IPS-20b (cell line): ENCODE measurements around the gene OGFOD2.

ENCODE experiments used
- H3K27ac ChIP-seq: one replicate; pipeline ENCODE4 v1.5.1; 2013; ENCODE audit warnings: low read length
- H3K27me3 ChIP-seq: 2 replicates; pipeline ENCODE4 v1.6.1; 2013; ENCODE audit warnings: mild to moderate bottlenecking, low read length, inconsistent platforms; ENCODE audit not compliant: insufficient read depth
- H3K36me3 ChIP-seq: 2 replicates; pipeline ENCODE4 v1.6.1; 2013; ENCODE audit warnings: low read depth, mild to moderate bottlenecking, inconsistent platforms, low read length, moderate library complexity; ENCODE audit not compliant: insufficient read depth
- H3K4me1 ChIP-seq: 2 replicates; pipeline ENCODE4 v1.6.1; 2013; ENCODE audit warnings: mild to moderate bottlenecking, control low read depth, inconsistent platforms, low read length, moderate library complexity; ENCODE audit not compliant: insufficient read depth
- H3K4me3 ChIP-seq: 2 replicates; pipeline ENCODE4 v1.5.1; 2013; ENCODE audit warnings: mild to moderate bottlenecking, low read length, inconsistent platforms
- H3K9ac ChIP-seq: 2 replicates; pipeline ENCODE4 v1.6.1; 2013; ENCODE audit warnings: low read depth, mild to moderate bottlenecking, inconsistent platforms, low read length, moderate library complexity
- H3K9me3 ChIP-seq: 2 replicates; pipeline ENCODE4 v1.6.1; 2013; ENCODE audit warnings: mild to moderate bottlenecking, low read depth, low read length, inconsistent platforms; ENCODE audit not compliant: insufficient read depth

The OGFOD2 gene

GRCh38 chr12:122956035-122956434 is 19.0 kb upstream of the OGFOD2 start:
- H3K27ac ChIP-seq, result no peak overlapping the region
- no peaks in the 10 kb centered on the region for H3K27me3 ChIP-seq
- no peak overlapping the region for H3K9ac ChIP-seq
- H3K9me3 ChIP-seq, result no peaks in the 10 kb centered on the region
- no peaks in the 10 kb centered on the region; the same call in 1 of the 2 replicates for H3K36me3 ChIP-seq
- no peaks in the 10 kb centered on the region for H3K4me1 ChIP-seq
- H3K4me3 ChIP-seq, result no peak overlapping the region

- Histone ChIP-seq H3K4me1 (no peaks in the 10 kb centered on the region), H3K36me3 (no peaks in the 10 kb centered on the region; the same call in 1 of the 2 replicates), H3K9ac (no peak overlapping the region), H3K4me3 (no peak overlapping the region), H3K27me3 (no peaks in the 10 kb centered on the region), H3K27ac (no peak overlapping the region), H3K9me3 (no peaks in the 10 kb centered on the region)
Observed at GRCh38 chr12:122958198-122958888, 16.7 kb upstream of the OGFOD2 start.

GRCh38 chr12:122959566-122960192 is 15.4 kb upstream of the OGFOD2 start:
- Histone ChIP-seq H3K27ac (no peak overlapping the region), H3K9me3 (no peaks in the 10 kb centered on the region), H3K9ac (no peak overlapping the region), H3K4me3 (no peak overlapping the region), H3K27me3 (0 out of 2 replicates have a peak, but pooled peaks cover 3% of the 10 kb centered on the region), H3K36me3 (no peaks in the 10 kb centered on the region; the same call in 1 of the 2 replicates), H3K4me1 (0 out of 2 replicates have a peak, but pooled peaks cover 4% of the 10 kb centered on the region)

DNA sequence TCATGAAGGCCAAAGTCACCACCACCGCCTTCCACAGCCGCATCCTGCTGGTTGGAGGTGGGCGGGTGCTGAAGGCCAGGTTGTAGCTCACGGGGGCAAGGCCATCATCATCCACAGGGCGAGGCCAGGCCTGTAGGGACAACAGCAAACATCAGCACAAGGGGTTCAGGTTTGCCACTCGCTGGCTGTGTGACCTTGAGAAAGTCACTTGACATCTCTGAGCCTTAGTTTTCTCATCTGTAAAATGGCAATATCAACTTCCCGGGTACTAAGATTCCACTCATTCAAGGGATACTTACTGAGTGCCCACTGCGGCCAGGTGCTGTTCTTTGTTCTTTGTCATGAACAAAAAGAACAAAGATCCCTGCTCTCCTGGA is 14.9 kb upstream of the OGFOD2 start:
- Histone ChIP-seq H3K27ac (no peak overlapping the region), H3K9me3 (no peaks in the 10 kb centered on the region), H3K9ac (no peak overlapping the region), H3K27me3 (peaks cover 8% of the 10 kb centered on the region; the same call in 1 of the 2 replicates), H3K4me1 (0 out of 2 replicates have a peak, but pooled peaks cover 4% of the 10 kb centered on the region), H3K4me3 (no peak overlapping the region), H3K36me3 (no peaks in the 10 kb centered on the region; the same call in 1 of the 2 replicates)

- Histone ChIP-seq H3K9ac (no peak overlapping the region), H3K36me3 (no peaks in the 10 kb centered on the region; the same call in 1 of the 2 replicates), H3K27ac (no peak overlapping the region), H3K27me3 (peaks cover 15% of the 10 kb centered on the region; the same call in 1 of the 2 replicates), H3K4me1 (peaks cover 6% of the 10 kb centered on the region; the same call in 1 of the 2 replicates), H3K9me3 (no peaks in the 10 kb centered on the region), H3K4me3 (no peak overlapping the region)
Observed at GRCh38 chr12:122961531-122962329, 13.3 kb upstream of the OGFOD2 start.

GRCh38 chr12:122963941-122964265 is 11.1 kb upstream of the OGFOD2 start:
- no peaks in the 10 kb centered on the region; the same call in 1 of the 2 replicates for H3K36me3 ChIP-seq
- no peak overlapping the region for H3K27ac ChIP-seq
- H3K4me3 ChIP-seq, result no peak overlapping the region
- no peak overlapping the region for H3K9ac ChIP-seq
- H3K4me1 ChIP-seq, result peaks cover 7% of the 10 kb centered on the region; the same call in 1 of the 2 replicates
- H3K9me3 ChIP-seq, result no peaks in the 10 kb centered on the region
- H3K27me3 ChIP-seq, result peaks cover 15% of the 10 kb centered on the region; the same call in 1 of the 2 replicates

- Histone ChIP-seq H3K27ac (no peak overlapping the region), H3K27me3 (peaks cover 15% of the 10 kb centered on the region; the same call in 1 of the 2 replicates), H3K9me3 (no peaks in the 10 kb centered on the region), H3K9ac (no peak overlapping the region), H3K4me1 (peaks cover 7% of the 10 kb centered on the region; the same call in 1 of the 2 replicates), H3K4me3 (no peak overlapping the region), H3K36me3 (no peaks in the 10 kb centered on the region; the same call in 1 of the 2 replicates)
Observed at GRCh38 chr12:122964439-122965257, 10.4 kb upstream of the OGFOD2 start.

GRCh38 chr12:122965321-122965751 is 9.7 kb upstream of the OGFOD2 start:
- Histone ChIP-seq H3K4me1 (peaks cover 7% of the 10 kb centered on the region; the same call in 1 of the 2 replicates), H3K9me3 (no peaks in the 10 kb centered on the region), H3K4me3 (peak overlapping the region; percentile 84; the same call in 1 of the 2 replicates), H3K27me3 (peaks cover 15% of the 10 kb centered on the region; the same call in 1 of the 2 replicates), H3K27ac (no peak overlapping the region), H3K9ac (no peak overlapping the region), H3K36me3 (no peaks in the 10 kb centered on the region)

GRCh38 chr12:122965851-122966742 is 8.9 kb upstream of the OGFOD2 start, which contains the start of gene ABCB9:
ABCB9 (minus strand) TSS chr12:122966463; CDS start chr12:122960235, 6,228 bp downstream.
- no peaks in the 10 kb centered on the region for H3K9me3 ChIP-seq
- peak within 1 kb of the TSS; percentile 84 for H3K4me3 ChIP-seq
- H3K4me1 ChIP-seq, result peaks cover 7% of the 10 kb centered on the region; the same call in 1 of the 2 replicates
- peaks cover 15% of the 10 kb centered on the region; the same call in 1 of the 2 replicates for H3K27me3 ChIP-seq
- H3K36me3 ChIP-seq, result no peaks in the 10 kb centered on the region
- no peak within 1 kb of the TSS for H3K27ac ChIP-seq
- H3K9ac ChIP-seq, result peak within 1 kb of the TSS; percentile 61; the same call in 1 of the 2 replicates
